Left ventricle myocardium inferior (tissue), 1 donor: ENCODE results near the gene CPAMD8. TPM values are rescaled to one million over a fixed set of nuclear protein-coding genes. Genes with fewer than 3 reads are reported as not detected.

Experiments used
- DNase-seq: peaks from one replicate; pipeline ENCODE4 v3.0.0-alpha.2; 2020
- H3K27ac ChIP-seq: fragments of 200-600 bp; replicated peaks from 2 replicates; pipeline ENCODE4 v1.8.0; 2021
- H3K27me3 ChIP-seq: fragments of 200-600 bp; 2 replicates; pipeline ENCODE4 v1.8.0; 2021; ENCODE audit warnings: low read depth
- H3K36me3 ChIP-seq: fragments of 200-600 bp; 2 replicates; pipeline ENCODE4 v1.8.0; 2021
- H3K4me1 ChIP-seq: fragments of 200-600 bp; 2 replicates; pipeline ENCODE4 v1.8.0; 2021
- H3K4me3 ChIP-seq: fragments of 200-600 bp; 2 replicates; pipeline ENCODE4 v1.8.0; 2021; ENCODE audit warnings: mild to moderate bottlenecking, moderate library complexity
- H3K9me3 ChIP-seq: fragments of 200-600 bp; replicated peaks from 2 replicates; pipeline ENCODE4 v1.8.0; 2021
- CTCF ChIP-seq: fragments of 200-600 bp; IDR thresholded peaks from 2 replicates; pipeline ENCODE4 v1.8.0; 2021; ENCODE audit warnings: antibody characterized with exemption, mild to moderate bottlenecking, borderline replicate concordance
- intact Hi-C: fragments of 100-400 bp; cut with micrococcal nuclease; formaldehyde crosslinking; loops from one replicate; pipeline ENCODE4 v1.11.0; 2022
- total RNA-seq: library from RNA; stranded (reverse); fragmentation: NEBNext Ultra II Directional; extraction: Animal tissue kit (Norgen Biotek cat#: 25700); gene quantifications from one replicate; pipeline ENCODE4 v1.2.1, GENCODE V29; 2021
- donor health status: DM: no; HTN: yes; CAD: no; lungs with severe emphysema.

Gene CPAMD8
- total RNA-seq, 1 donor from 2014 or later, result 13.7 TPM

GRCh38 chr19:17052439-17052838 lies 25.8 kb upstream of the CPAMD8 start:
- peak; percentile 79 for TF ChIP-seq CTCF
- no peaks in the 10 kb centered on the region for H3K9me3 ChIP-seq
- H3K4me3 ChIP-seq, result no peak overlapping the region
- H3K27ac ChIP-seq, result no peak overlapping the region
- peaks cover 53% of the 10 kb centered on the region for H3K36me3 ChIP-seq
- no peaks in the 10 kb centered on the region for H3K4me1 ChIP-seq
- H3K27me3 ChIP-seq, result no peaks in the 10 kb centered on the region
- intact Hi-C loops, result loop anchor here (5.0 kb wide), 1 partner anchor 280 kb away; no protein-coding TSS in a partner anchor
- no peak for DNase-seq

GRCh38 chr19:17049711-17050280 lies 23.2 kb upstream of the CPAMD8 start:
- no peak for TF ChIP-seq CTCF
- Histone ChIP-seq H3K27me3 (no peaks in the 10 kb centered on the region), H3K27ac (no peak overlapping the region), H3K36me3 (peaks cover 46% of the 10 kb centered on the region), H3K4me1 (no peaks in the 10 kb centered on the region), H3K4me3 (no peak overlapping the region), H3K9me3 (no peaks in the 10 kb centered on the region)
- intact Hi-C loops, result loop anchor here (5.0 kb wide), 1 partner anchor 277 kb away; no protein-coding TSS in a partner anchor
- no peak for DNase-seq

- intact Hi-C loops, result no loop called here
- peaks cover 38% of the 10 kb centered on the region for H3K36me3 ChIP-seq
- H3K4me1 ChIP-seq, result no peaks in the 10 kb centered on the region
- H3K9me3 ChIP-seq, result no peaks in the 10 kb centered on the region
- H3K4me3 ChIP-seq, result no peak overlapping the region
- no peak for TF ChIP-seq CTCF
- no peaks in the 10 kb centered on the region for H3K27me3 ChIP-seq
- no peak overlapping the region for H3K27ac ChIP-seq
- DNase-seq, result no peak
Observed at GRCh38 chr19:17048885-17049453, 22.4 kb upstream of the CPAMD8 start.

GRCh38 chr19:17045907-17046502 lies 19.4 kb upstream of the CPAMD8 start:
- H3K4me3 ChIP-seq, result no peak overlapping the region
- H3K27me3 ChIP-seq, result no peaks in the 10 kb centered on the region
- no peak for TF ChIP-seq CTCF
- no peak for DNase-seq
- peaks cover 19% of the 10 kb centered on the region for H3K36me3 ChIP-seq
- peaks cover 15% of the 10 kb centered on the region for H3K4me1 ChIP-seq
- intact Hi-C loops, result no loop called here
- H3K9me3 ChIP-seq, result no peaks in the 10 kb centered on the region
- H3K27ac ChIP-seq, result no peak overlapping the region

GRCh38 chr19:17043744-17044143 lies 17.1 kb upstream of the CPAMD8 start:
- DNase-seq, result no peak
- Histone ChIP-seq H3K27ac (no peak overlapping the region), H3K27me3 (peaks cover 11% of the 10 kb centered on the region), H3K9me3 (no peaks in the 10 kb centered on the region), H3K36me3 (peaks cover under 1% of the 10 kb centered on the region), H3K4me1 (peaks cover 15% of the 10 kb centered on the region), H3K4me3 (no peak overlapping the region)
- TF ChIP-seq CTCF, result no peak
- intact Hi-C loops, result no loop called here
